HL-60 (cell line): ENCODE measurements around the gene TTC22.

ENCODE experiments used
- DNase-seq, 2 experiments: peaks; one replicate each; pipeline ENCODE4 v3.0.0-alpha.2; 2010 to 2020; ENCODE audit warnings: low read depth in 1 of 2, low spot score in 1 of 2
- H3K27ac ChIP-seq: fragments of 250-450 bp; sonication (Bioruptor Pico); replicated peaks from 2 replicates; pipeline ENCODE4 v1.5.1; 2020; ENCODE audit warnings: mild to moderate bottlenecking, moderate library complexity
- H3K27me3 ChIP-seq: fragments of 250-450 bp; sonication (Bioruptor Pico); 2 replicates; pipeline ENCODE4 v1.5.1; 2021; ENCODE audit warnings: mild to moderate bottlenecking, moderate library complexity; ENCODE audit not compliant: insufficient read depth, poor library complexity, severe bottlenecking
- H3K4me3 ChIP-seq: replicated peaks from 2 replicates; pipeline ENCODE4 v1.5.1; 2011; ENCODE audit warnings: mild to moderate bottlenecking, control low read depth, low read length; ENCODE audit not compliant: insufficient read depth
- CTCF ChIP-seq: IDR thresholded peaks from one replicate; pipeline ENCODE4 v1.5.1; 2011; ENCODE audit warnings: low read length, control low read depth, inconsistent platforms; ENCODE audit not compliant: insufficient read depth
- GABPA ChIP-seq: IDR thresholded peaks from 2 replicates; pipeline ENCODE4 v1.6.1; 2012; ENCODE audit warnings: low read depth
- POLR2AphosphoS5 ChIP-seq: IDR thresholded peaks from 2 replicates; pipeline ENCODE4 v1.6.1; 2012; ENCODE audit warnings: low read depth
- REST ChIP-seq: IDR thresholded peaks from 2 replicates; pipeline ENCODE4 v1.6.1; 2012; ENCODE audit warnings: low read depth; ENCODE audit not compliant: insufficient replicate concordance
- SPI1 ChIP-seq: IDR thresholded peaks from 2 replicates; pipeline ENCODE4 v1.6.1; 2012; ENCODE audit warnings: low read depth, mild to moderate bottlenecking, borderline replicate concordance

The TTC22 gene

GRCh38 chr1:54750596-54750995 lies 50.5 kb downstream of the TTC22 start:
- H3K27ac ChIP-seq: no peak overlapping the region
- H3K4me3 ChIP-seq: no peak overlapping the region
- H3K27me3 ChIP-seq: no peaks in the 10 kb centered on the region
- DNase-seq: no peak
- TF ChIP-seq REST (no peak), POLR2AphosphoS5 (no peak)

- no peak overlapping the region for H3K4me3 ChIP-seq
- DNase-seq: no peak
These were observed 52.9 kb downstream of the TTC22 start for GRCh38 chr1:54748094-54748835.

GRCh38 chr1:54745864-54746263 lies 55.3 kb downstream of the TTC22 start:
- Histone ChIP-seq H3K4me3 (no peak overlapping the region), H3K27ac (no peak overlapping the region), H3K27me3 (no peaks in the 10 kb centered on the region)
- TF ChIP-seq REST: no peak
- TF ChIP-seq POLR2AphosphoS5: no peak
- no peak for TF ChIP-seq SPI1
- DNase-seq: no peak

More at GRCh38 chr1:54748094-54748835, 52.9 kb downstream of the TTC22 start:
- Histone ChIP-seq H3K27ac (no peak overlapping the region), H3K27me3 (no peaks in the 10 kb centered on the region)
- no peak for TF ChIP-seq POLR2AphosphoS5
- TF ChIP-seq GABPA: no peak
- no peak for TF ChIP-seq SPI1
- no peak for TF ChIP-seq REST
- no peak for TF ChIP-seq CTCF

GRCh38 chr1:54745274-54745673 lies 55.8 kb downstream of the TTC22 start:
- Histone ChIP-seq H3K4me3 (no peak overlapping the region), H3K27me3 (no peaks in the 10 kb centered on the region), H3K27ac (no peak overlapping the region)
- TF ChIP-seq SPI1 (no peak), POLR2AphosphoS5 (no peak), GABPA (no peak), REST (no peak), CTCF (no peak)
- DNase-seq: no peak
